HG03060 (cell line): Measurements from ENCODE around the gene KAZN.

ENCODE experiments used
- ATAC-seq: cut with Tn5 transposase; IDR thresholded peaks from one replicate; pipeline ENCODE4 v1.9.1; 2021; ENCODE audit warnings: low read depth, moderate number of reproducible peaks; ENCODE audit not compliant: unreplicated experiment

KAZN gene

DNA sequence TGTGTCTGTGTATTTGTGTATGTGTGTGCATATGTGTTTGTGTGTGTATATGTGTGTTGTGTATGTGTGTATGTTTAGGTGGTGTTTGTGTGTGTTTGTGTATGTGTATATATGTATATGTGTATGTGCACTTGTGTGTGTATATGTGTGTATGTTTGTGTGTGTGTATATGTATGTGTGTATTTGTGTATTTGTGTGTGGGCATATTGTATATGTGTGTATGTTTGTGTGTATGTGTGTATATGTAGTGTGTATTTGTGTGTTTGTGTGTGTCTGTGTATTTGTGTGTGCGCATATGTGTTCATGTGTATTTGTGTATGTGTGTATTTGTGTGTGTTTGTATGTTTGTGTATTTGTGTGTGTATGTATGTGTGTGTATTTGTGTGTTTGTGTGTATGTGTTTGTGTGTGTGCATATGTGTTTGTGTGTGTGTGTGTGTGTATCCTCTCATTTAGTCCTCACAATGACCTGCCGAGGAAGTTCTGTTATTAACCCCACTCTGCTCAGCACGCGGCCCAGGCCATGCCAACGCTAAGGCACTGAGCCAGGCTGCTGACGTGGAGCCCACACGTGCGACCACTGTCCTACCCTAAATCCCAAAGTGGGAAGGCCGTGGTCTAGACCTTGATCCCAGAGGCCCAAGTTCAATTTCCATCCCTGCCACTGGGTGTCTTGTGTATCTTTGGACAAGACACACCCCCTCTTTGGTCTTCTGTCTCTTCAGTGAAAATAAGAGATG lies 511.8 kb downstream of the KAZN start:
- no peak for ATAC-seq

DNA sequence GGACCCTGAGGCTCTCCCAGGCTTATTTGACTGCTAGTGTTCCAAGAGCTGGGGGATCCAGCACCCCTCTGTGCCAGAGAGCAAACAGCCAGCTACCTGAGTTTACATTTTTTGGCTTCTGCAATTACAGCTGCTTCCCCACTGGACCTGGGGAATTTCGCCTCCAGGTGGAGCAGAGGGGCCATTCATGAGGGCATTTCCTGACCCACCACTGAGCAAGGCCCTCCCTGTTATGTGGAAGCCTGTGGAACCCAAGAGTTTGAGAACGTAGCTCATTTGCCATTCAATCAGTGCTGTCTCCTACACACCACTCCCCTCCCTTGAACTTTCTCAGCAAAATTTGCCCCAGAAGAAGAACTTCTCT lies 512.4 kb downstream of the KAZN start:
- ATAC-seq: no peak

DNA sequence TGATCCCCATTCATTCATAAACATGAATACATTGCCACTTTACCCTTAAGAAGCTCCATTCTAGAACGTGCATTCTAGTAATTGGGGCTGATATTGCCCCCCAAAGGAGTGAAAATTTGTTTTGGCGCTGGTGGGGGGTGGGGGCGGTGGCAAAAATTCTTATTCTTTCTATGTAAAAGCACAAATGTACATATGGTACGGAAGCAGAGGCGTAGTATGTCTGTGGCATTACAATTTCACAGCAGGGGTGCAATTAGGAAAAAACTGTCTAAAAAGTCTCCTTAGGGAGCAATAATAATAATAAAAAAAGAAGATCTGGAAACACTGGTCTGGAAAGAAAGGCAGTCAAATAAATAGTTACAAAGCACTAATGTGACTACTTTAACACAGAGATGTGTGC lies 514.7 kb downstream of the KAZN start:
- no peak for ATAC-seq

DNA sequence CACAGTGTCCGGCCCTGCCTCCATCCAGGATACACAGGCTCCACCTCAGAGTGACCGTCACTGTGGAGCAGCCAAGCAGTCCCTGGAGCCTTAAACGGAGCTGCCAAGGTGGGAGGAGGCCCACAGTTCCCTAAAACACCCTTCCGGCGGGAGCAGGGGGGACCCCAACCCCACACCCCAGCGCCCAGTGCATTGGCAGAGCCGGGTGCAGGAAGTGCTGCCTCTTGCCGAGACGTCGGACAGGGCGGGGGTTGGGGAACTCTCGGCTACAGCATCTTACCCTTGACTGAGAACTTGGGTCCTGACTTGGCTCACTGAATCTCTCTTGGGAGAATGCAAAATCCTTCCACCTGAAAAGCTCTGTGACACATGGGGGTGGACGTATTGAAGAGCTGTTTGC lies 516.4 kb downstream of the KAZN start:
- ATAC-seq: no peak

DNA sequence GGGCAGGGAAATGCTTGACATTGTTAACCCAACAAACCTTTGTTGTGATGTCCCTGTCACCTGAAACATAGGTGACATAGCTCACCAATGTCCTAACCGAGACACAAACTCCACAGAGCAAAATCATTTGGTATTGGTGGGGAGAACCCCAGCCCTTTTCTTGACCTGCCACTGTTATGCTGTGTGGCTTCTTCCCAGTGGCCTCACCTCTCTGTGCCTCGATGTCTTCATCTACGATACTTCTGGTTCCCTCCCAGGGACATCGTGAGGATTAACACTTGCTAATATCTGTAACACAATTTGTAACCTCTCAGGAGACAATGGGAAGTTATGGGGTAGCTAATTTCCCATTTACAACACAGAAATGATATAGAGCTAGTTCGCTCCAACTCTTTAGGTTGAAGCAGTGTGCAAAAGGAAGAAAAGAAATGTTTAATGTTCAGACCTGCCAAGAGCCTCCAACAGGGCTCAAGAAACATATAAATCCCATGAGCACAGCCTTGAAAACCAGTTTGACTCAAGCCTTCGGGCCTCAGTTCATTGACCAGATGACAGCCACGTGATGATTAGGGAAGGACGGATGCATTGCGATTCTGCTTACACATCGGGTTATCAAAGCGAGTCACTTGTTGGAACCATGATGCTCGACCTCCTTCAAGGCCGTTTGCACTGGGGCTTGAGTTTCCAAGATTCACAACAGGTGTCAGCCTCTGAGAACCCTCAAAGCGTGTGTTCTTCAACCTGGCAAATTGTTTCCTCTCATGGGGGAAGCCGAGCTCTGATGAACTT lies 517.3 kb downstream of the KAZN start:
- no peak for ATAC-seq

DNA sequence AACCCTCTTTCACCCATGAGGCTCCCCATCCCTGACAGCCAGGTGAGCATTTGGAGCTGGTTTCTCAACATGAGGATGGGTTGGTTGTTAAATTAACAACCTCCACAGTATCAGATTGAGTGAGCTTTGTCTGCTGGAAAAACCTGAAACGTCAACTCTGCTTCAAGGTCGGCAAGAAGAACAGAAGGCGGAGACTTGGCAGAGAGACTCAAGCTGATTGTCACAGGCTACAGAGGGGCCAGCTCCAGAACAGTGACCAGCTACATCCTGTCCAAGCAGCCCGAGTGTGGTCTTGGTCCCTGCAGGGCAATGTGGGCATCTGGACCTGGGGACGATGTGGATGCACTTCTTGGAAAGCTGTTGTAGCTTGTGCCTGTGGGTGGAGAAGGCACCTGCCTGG lies 518.5 kb downstream of the KAZN start:
- ATAC-seq: no peak

DNA sequence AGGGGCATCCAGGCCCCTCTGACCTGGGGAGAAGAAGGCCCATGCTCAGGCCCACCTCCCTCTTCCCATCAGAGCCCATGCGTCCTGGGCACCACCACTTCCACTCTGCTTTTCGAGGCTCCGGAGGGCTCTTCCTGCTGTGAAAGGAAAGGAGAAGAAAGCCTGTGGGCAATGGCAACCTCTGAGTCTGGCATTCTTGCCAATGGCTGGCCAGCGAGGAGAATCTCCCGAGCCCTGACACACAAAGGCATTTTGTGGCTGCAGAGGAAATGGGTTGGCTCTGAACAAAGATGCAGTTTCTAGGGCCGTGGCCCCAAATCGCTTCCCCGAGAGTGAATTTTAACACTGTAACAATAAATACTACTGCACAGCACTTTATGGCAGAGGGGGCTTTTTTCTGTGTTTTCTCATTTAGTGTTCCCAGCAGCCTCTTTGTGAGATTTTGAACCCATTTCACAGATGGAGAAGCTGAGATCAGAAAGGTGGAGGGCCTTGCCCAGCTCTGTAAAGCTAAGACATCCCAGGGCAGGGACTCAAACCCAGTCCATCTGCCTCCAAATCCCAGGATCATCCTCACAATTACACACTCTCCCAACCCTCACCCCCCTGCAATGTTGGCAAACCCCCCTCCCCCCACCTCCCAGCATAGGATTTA lies 519.3 kb downstream of the KAZN start:
- no peak for ATAC-seq

DNA sequence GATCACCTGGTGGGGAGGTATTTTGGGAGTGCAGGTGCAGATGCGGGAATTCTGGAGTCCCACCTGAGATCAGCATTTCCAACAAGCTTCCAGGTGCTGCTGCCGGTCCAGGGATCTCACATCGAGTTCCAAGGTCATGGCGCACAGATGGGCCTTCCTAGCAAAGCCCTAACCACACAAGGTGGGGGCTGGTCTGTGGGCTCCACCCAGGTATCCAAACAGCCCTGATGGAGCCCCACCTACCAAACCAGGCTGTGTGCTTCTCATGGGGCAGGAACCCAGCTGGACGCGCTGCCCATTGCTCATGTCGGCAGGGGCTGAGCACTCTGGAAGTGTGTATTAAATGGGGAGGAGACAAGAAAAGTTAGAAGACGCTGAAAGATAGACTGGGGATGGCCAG lies 520.1 kb downstream of the KAZN start:
- no peak for ATAC-seq

DNA sequence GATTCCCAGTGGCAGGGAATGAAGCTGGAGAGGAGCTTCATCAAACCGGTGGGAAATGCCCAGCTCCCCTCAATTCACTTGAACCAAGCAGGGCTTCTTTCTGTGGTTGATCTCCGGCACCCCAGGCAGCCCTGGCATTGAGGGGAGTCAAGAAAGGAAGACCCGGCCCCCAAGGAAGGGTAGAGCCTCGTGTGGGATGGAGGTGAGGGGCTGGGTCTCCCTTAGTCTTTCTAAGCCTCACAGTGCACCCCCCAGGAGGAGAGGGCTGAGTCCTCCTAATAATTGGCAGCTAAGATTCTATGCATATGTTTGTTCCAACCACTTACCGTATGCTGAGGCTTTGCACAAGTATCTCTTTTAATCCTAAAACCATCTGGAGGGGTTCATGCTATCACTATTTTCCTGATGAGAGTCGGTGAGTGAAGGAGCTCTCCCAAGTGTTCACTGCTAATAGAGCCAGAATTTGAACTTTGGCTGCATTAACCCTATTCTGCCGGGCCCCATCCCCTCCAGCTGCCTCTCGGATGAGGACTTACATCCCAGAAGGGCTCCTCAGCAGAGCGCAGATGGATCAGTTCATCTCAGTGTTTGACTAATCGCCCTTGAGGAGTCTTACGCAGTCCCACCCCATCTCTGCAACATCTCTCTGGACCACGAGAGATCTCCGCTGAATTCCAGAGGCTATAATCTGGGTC lies 521.9 kb downstream of the KAZN start:
- ATAC-seq: no peak

DNA sequence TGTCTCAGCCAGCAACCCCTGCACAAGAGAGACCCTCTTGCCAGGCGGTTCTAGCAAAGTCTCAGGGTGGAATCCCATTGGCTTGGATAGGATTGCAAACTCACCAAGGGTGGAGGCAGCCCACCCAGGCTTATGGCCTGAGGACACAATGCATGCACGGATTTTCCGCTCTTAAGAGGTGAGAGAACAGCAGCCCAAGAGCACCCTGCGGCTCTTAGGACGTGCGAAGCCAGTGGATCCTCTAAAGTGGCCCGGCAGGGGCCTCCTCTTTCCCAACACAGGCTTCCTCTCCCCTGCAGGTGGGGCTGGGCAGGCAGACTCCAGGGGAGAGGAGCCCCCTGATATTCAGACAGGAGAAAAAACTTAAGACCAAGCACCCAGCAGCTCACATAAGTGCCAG lies 523.8 kb downstream of the KAZN start:
- ATAC-seq: no peak

DNA sequence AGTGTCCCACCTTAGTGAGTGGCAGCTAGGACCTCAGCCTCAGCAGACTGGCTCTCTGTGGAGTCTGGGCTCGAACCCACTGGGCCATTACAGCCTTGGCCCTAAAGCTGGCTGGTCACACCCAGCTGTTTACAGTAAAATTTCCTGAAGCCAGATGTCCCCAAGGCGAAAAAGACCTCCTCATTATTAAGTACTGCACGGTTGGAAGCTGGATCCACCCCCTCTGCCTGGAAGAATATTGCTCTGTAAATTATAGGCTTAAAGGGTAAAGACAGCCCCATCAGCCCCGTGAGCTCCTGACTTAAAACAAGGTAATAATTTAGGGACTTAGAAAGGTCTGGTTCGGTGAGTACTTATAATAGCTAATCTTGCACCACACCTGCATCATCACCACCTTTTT lies 524.8 kb downstream of the KAZN start:
- ATAC-seq: no peak

DNA sequence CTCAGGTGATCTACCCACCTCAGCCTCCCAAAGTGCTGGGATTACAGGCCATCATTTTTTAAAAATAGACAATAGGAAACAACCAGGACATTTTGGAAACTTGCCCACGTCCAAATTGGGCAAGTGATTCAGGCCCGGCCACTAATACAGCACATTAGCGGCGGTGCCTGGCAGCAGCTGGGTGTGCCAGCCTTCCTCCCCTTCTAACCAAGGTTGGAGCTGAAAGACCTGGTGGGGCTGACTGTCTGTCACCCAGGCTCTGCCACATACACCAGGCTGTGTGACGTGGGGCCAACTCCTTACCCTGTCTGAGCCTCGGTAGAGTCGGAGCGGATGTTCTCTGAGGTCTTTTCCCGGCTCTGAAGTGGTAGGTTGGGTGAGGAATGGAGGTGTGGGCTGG lies 525.4 kb downstream of the KAZN start:
- ATAC-seq: no peak

DNA sequence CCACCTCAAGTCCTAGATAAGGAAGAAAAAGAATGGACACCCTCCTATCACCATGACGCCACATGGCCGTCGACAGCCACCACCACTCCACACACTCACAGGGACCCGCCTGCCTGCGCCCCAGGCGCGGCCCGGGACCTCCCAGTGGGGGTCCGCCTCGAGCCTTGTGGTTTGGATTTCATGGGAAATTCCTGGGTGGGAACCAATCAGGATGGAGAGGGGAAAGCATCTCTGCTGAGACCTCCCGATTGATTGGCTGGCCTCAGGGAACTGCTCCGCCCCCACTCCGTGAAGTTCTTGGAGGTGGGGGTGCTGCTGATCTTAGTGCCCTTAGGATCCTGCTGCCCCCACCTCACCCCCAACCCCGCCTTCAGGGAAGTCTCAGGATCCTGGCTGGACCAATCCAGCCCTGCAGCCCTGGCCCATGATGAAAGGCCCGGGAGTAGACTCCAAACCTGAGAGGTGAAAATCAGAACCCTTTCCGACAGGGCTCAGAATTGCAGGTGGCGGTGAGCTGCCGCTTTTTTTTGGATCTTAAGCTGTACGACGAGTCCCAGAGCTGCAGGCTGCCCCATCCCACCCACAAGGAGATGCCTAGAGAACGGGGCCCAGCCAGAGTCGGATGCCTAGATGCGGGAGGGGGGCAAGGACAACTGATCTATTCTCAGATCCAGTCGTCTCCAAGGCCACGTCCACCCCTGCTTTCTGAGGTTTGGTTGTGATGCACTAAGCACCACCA lies 526.0 kb downstream of the KAZN start:
- no peak for ATAC-seq

DNA sequence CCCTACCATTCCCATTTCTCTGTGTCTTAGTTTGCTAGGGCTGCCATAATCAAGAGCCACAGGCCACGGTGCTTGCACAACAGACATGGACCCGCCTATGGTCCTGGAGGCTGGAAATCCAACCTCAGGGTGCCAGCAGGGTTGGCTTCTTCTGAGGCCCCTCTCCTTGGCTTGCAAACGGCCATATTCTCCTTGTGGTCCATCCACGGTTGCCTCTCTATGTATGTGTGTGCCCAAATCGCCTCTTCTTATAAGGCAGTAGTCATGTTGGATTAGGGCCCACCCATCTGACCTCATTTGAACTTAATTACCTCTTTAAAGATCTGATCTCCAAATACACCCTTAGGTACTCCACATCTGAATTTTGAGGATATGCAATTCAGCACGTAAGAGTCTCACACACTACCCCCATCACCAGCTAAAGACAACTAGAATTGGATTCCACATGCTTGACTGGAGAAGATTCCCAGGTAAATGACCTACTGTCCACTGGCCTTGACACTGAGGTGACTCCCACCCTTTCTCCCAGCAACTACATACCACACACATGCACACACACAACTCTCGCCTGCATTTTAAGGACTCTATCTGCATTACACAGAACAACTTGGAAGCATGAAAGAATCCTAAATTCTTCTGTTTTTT lies 526.7 kb downstream of the KAZN start:
- ATAC-seq: no peak

DNA sequence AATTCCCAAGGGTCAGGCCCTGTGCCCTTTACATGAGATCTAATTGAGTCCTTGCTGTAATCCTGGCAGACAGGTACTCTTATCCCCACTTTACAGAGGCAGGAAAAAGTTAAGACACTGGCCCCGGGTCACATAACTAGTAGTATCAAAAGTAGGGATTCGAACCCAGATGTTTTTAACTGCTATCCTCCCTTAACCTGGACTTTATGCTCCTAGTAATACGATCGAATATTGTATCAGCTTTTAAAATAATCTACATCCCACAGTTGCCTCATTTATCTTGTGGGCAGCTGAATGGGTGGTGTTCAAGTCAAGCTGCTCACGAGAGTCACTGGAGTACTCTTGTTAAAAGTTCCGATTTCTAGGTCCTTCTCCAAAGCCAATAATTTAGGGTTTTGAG lies 529.6 kb downstream of the KAZN start:
- no peak for ATAC-seq

DNA sequence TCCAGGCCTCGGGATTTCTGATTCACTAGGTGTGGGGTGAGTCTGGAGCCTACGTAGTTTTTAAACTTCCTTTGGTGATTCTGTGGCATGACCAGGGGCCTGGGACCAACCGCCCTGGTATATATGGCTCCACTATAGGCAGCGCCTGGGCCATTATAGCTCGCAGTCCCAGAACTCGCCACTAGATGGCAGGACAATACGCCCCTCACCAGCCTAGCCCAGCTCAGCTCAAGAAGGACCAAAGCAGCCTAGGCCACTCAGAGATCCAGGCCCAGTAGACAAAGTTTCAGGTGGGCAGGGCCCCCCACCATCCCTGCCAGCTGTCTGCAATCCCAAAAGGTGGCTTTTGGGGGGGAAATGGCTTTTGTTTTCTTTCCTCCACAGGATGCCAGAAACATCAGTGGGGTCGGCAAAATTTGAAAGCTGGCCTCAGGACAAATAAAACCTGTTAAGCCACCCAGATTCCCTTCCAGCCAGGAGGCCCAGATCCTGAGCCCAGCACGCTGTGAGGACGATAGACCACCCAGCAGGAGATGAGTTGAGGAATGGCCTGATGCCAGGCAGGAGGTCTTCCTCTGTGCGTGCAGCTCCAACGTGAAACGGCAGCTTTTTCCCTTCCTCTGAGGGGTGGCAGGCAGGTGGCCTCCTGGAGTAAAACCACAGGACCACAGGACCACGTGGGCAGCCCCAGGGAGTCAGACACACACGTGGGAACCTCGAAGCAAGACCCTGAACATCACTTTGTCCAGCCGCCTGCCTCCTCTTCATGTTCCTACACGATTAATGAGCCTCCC lies 530.2 kb downstream of the KAZN start:
- no peak for ATAC-seq

DNA sequence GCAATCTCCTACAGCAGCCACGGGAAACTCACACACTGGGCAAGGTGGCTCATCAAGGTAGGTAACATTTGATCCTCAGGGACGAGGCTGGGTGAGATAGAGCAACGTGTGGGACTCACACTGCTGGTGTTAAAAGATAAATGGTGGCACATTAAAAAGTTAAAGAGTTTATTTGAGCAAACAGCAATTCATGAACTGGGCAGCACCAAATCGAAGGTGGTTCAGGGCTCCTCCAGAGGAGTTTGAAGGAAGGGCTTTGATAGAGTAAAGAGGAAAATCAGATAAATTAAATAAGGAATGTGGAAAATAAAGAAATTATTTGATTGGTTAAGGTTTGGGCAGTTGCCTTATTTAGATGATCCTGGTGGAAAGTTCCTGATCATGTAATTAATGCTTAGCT lies 531.5 kb downstream of the KAZN start:
- no peak for ATAC-seq

DNA sequence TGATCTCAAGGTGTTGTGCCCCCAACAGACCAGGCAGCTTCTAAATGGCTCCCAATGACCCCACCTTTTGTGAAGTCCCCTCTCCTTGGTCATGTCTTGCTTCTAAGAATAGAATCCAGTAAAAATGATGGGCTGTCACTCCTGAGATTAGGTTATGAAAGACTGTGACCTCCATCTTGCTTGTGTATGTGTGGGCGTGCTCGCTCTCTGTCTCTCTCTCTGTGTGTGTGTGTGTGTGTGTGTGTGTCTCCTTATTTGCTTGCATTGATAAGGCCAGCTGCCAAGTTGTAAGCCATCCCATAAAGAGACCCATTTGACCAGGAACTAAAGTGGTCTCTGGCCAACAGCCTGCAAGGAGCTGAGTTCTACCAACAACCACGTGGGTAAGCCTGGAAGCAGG lies 532.1 kb downstream of the KAZN start:
- ATAC-seq: no peak

DNA sequence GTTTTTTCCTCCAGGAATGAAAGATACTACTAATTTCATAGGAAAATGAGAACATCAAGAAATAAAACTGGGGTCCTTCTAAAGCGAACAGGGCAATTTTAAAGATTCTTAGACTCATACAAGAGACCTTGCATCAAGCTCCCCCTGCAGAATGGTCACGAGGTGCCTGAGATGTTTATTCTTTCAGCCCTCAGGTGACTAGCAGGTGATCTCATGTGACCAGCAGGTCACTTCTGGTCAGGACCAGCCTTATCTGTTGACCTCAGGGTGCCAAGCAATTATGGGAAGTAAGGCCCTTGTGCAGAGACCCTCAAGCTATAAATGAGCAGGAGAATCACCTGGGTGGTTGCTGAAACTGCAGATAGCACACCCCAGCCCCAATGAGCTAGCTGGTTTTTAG lies 534.5 kb downstream of the KAZN start:
- ATAC-seq: no peak
